PC-9 (cell line): Measurements from ENCODE around the gene CLBA1.

Source experiments
- CTCF ChIP-seq: fragments of 200-600 bp; sonication (generic); conservative IDR thresholded peaks from 2 replicates; pipeline ENCODE4 v1.6.1; 2017; ENCODE audit warnings: mixed run types, antibody characterized with exemption, mild to moderate bottlenecking, moderate library complexity
- EZH2 ChIP-seq: fragments of 200-600 bp; sonication (generic); IDR thresholded peaks from 2 replicates; pipeline ENCODE4 v1.8.0; 2017; ENCODE audit warnings: antibody characterized with exemption, low read depth

GRCh38 chr14:104970231-104971068, 15.1 kb upstream of the CLBA1 start:
- TF ChIP-seq CTCF (no peak), EZH2 (no peak)
